Neural cell (in vitro differentiated cells): ENCODE results near the gene GRIP1.

ENCODE experiments used
- CTCF ChIP-seq: fragments of 450-650 bp; IDR thresholded peaks from 2 replicates; pipeline ENCODE4 v1.5.1; 2014; ENCODE audit warnings: antibody characterized with exemption, mild to moderate bottlenecking, moderate library complexity; ENCODE audit not compliant: poor library complexity, severe bottlenecking
- EP300 ChIP-seq: fragments of 450-650 bp; conservative IDR thresholded peaks from 2 replicates; pipeline ENCODE4 v1.6.1; 2014; ENCODE audit warnings: antibody characterized with exemption, mild to moderate bottlenecking, moderate library complexity; ENCODE audit not compliant: poor library complexity, severe bottlenecking
- EZH2 ChIP-seq: fragments of 200-600, 300-800 bp; shearing (Covaris generic), sonication (generic); IDR thresholded peaks from 2 replicates; pipeline ENCODE4 v1.6.1; 2014; ENCODE audit warnings: antibody characterized with exemption, low read length, borderline replicate concordance, mild to moderate bottlenecking; ENCODE audit not compliant: insufficient read depth, poor library complexity, severe bottlenecking
- POLR2AphosphoS5 ChIP-seq: IDR thresholded peaks from 2 replicates; pipeline ENCODE4 v1.6.1; 2012
- RAD21 ChIP-seq: fragments of 450-650 bp; conservative IDR thresholded peaks from 2 replicates; pipeline ENCODE4 v1.6.1; 2014; ENCODE audit warnings: antibody characterized with exemption, mild to moderate bottlenecking, moderate library complexity
- REST ChIP-seq: IDR thresholded peaks from 2 replicates; pipeline ENCODE4 v1.6.1; 2012; ENCODE audit warnings: borderline replicate concordance
- SMC3 ChIP-seq: fragments of 450-650 bp; conservative IDR thresholded peaks from 2 replicates; pipeline ENCODE4 v1.6.1; 2014; ENCODE audit warnings: antibody characterized with exemption, mild to moderate bottlenecking, moderate library complexity; ENCODE audit not compliant: poor library complexity
- TAF1 ChIP-seq: IDR thresholded peaks from 2 replicates; pipeline ENCODE4 v1.6.1; 2012; ENCODE audit warnings: low read depth

- no peak for TF ChIP-seq TAF1
- no peak for TF ChIP-seq CTCF
- TF ChIP-seq POLR2AphosphoS5, result no peak
- no peak for TF ChIP-seq SMC3
- TF ChIP-seq EP300, result no peak
- TF ChIP-seq RAD21, result no peak
- no peak for TF ChIP-seq EZH2
- TF ChIP-seq REST, result no peak
These were observed 106.0 kb downstream of the GRIP1 start for GRCh38 chr12:66572845-66573244.
